ENCODE data around the gene SMG1. TPM values are rescaled to one million over a fixed set of nuclear protein-coding genes. Genes with fewer than 3 reads are reported as not detected.
"Not testable (repeated sequence)": the region's sequence is repeated elsewhere in the genome, so short reads cannot be mapped to it uniquely, and the experiment has no call there.

SMG1 gene
- total RNA-seq, 1 donor from 2014 or later: 134 TPM

DNA sequence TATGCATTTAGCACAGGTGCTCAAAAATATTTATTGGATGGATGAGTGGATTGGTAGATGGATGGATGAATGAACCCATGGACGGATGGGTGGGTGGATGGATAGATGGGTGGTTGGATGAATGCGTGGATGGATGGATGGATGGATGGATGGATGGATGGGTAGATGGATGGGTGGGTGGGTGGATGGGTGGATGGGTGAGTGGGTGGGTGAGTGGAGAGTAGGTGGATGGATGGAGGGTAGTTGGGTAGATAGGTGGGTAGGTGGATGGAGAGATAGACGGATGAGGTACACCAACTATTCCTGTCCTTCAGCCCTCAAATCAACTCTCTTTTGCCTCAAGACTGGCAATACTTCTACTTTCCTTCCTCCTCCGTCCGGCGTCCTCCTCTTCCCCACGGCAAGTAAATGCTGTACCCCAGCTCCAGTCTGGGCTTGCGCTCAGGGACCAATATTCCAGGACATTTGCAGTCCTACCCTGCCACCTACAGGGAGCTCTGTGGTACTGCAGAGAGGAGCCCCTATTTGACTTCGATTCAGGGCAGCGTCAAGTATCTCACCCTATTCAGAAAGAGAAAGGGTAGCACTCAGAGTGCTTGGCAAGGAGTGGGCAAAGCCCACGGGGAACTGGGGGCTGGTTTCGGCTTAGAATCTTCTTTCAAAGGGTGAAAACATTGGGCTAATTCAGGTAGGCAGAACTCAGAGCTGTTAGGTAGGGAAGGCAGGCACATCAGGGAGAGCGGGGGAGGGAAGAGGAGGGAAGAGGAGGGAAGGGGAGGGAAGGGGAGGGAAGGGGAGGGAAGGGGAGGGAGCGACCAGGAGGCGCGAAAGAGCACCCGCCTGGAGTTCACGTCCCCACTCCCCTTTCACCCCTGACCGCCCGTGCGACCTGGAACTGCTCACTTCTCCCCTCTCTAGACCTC lies 166.3 kb downstream of the SMG1 start:
- DNase-seq: not testable (repeated sequence)

DNA sequence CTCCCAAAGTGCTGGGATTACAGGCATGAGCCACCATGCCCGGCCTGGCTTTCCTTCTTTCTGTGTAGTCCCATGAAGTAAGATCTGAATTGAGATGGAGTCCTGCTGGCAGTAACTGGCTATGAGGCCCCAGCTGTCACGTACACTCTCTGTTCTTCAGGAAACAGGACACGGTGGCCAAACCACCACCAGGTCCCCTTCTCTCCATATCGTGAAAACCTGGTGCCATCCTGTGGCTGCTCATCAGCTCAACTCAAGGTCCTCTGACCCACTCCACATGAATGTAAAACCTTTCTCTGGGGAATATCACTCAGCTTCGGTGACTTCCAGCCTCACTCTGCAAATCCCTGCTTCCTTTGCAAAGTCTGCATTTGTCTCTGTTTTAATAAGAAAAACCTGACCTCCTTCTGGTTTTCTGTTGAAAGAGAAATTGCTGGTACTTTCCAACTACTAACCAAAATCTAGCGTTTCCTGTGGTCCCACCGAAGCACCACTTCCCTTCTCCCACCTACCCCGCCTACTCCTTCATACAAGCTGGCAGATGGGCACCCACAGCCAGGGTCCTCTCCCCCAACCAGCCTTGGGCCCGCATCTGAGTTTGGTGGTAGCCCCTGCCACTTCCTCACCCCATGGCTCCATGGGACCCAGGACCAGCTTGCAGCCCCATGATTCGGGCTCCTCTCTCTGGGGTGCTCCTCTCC lies 168.1 kb downstream of the SMG1 start:
- not testable (repeated sequence) for DNase-seq

DNA sequence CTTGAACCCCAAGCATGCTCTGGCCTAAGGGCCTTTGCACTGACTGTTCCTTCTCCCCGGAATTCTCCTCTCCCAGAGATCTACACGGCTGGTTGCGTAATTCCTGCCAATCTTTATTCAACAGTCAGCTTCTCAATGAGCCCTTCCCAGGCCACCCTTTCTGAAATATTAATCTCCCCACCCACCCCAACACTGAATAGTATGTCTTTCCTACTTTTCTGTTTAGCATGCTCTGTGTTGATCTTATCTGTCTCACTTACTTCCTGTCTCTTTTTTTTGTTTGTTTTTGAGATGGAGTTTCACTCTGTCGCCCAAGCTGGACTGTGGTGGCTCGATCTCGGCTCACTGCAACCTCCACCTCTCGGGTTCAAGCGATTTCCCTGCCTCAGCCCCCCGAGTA lies 169.6 kb downstream of the SMG1 start:
- not testable (repeated sequence) for DNase-seq

Other genes with a start within 250 kb of the SMG1 start
- 1,654 TPM for gene RPS15A, start 136.1 kb downstream of the SMG1 start, total RNA-seq
- 150 TPM for gene ARL6IP1, start 124.9 kb downstream of the SMG1 start, total RNA-seq
- gene TMC7, start 57.5 kb upstream of the SMG1 start, total RNA-seq: 2.4 TPM
- gene COQ7, start 141.2 kb upstream of the SMG1 start, total RNA-seq: 46.5 TPM
- 41.9 TPM for gene ITPRIPL2, start 187.6 kb upstream of the SMG1 start, total RNA-seq
- gene SYT17, start 241.8 kb upstream of the SMG1 start, total RNA-seq: 5.8 TPM